Measurements from ENCODE around the gene SDSL.

DNA sequence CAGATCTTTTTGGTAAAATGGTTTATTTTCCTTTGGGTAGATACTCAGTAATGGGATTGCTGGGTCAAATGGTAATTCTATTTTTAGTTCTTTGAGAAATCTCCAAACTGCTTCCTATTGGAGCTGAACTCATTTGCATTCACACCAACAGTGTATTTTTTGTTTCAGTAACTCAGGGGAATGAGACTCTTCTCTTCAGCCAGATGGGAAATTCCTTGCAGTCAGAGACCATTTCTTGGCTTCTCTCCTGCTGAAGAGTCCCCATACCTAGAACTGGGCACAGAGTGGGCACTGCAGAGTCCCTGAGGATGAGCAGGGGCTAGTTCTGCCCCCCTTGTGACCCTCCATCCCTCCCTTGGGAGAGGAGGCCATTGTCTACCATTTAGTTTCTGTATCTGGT lies 10.8 kb downstream of the SDSL start:
- TF ChIP-seq, protein P1, sequence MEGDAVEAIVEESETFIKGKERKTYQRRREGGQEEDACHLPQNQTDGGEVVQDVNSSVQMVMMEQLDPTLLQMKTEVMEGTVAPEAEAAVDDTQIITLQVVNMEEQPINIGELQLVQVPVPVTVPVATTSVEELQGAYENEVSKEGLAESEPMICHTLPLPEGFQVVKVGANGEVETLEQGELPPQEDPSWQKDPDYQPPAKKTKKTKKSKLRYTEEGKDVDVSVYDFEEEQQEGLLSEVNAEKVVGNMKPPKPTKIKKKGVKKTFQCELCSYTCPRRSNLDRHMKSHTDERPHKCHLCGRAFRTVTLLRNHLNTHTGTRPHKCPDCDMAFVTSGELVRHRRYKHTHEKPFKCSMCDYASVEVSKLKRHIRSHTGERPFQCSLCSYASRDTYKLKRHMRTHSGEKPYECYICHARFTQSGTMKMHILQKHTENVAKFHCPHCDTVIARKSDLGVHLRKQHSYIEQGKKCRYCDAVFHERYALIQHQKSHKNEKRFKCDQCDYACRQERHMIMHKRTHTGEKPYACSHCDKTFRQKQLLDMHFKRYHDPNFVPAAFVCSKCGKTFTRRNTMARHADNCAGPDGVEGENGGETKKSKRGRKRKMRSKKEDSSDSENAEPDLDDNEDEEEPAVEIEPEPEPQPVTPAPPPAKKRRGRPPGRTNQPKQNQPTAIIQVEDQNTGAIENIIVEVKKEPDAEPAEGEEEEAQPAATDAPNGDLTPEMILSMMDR (IDR thresholded peaks at IDR 0.05): no peak
- TF ChIP-seq POLR2A (IDR thresholded peaks at IDR 0.05): no peak
